ENCODE data around the gene SEMA5A. TPM values are rescaled to one million over a fixed set of nuclear protein-coding genes. Genes with fewer than 3 reads are reported as not detected.

The SEMA5A gene
- polyA plus RNA-seq, 1 of the 3 experiments (the other 2 are of a cell fraction): 0.58 TPM

DNA sequence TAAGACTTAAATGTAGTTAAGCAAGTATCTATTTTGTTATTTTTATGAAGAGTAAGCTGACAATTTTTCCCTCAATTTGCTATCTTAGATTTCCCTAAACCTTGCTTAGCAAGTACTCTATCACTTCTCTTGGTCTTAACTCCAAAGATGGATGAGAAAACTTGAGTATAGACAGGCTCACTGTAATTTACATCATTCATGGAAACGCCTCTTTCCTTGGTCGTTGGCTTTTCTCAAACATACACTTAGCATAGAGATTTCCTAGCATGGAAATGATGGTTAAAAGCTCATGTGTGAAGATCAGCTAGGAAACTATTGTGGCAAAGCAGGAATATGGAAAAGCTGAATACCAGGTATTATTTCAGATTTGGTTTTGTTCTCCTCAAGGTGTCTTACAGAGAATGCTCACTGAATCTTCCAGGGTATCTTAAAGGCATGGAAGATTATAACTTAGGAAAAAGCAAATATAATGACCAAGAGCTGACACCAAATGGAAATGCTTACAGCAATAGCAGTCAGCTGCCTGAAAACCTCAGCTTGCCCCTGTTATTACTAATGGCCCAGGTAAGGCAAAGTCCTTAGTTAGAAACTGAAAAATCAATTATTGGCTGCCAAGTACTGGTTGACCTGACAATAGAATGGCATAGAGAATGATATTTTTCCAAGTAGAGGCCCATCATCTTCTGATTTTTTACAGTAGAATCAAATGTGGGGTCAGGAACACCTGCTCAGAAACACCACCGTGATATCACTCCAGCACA, 84.8 kb downstream of the SEMA5A start:
- CTCF ChIA-PET: interaction anchor here (1.4 kb wide), 1 partner anchor 12 kb away, joined by 3 read pairs; no protein-coding TSS in a partner anchor
- H3K4me3 ChIP-seq (ENCODE audit: low read depth in 2 of 2, low read length in 1 of 2): no peak overlapping the region
- H3K9me2 ChIP-seq: no peaks in the 10 kb centered on the region
- 72% methylated on average over 3 of the region's 3 CpGs for WGBS (ENCODE audit: low lambda C conversion rate)
- no peaks in the 10 kb centered on the region for H3K9me3 ChIP-seq
- no peak for DNase-seq
- no peak overlapping the region for H2AFZ ChIP-seq (ENCODE audit: low read depth)
- H3K36me3 ChIP-seq (replicated peaks in 1 of 2; ENCODE audit: control insufficient read depth in 1 of 2, insufficient read depth in 2 of 2, low read length in 1 of 2): no peaks in the 10 kb centered on the region
- H3K27ac ChIP-seq (ENCODE audit: low read depth in 2 of 2, low read length in 1 of 2): no peak overlapping the region
- no peaks in the 10 kb centered on the region for H3K27me3 ChIP-seq (ENCODE audit: insufficient read depth)
- no peaks in the 10 kb centered on the region for H3F3A ChIP-seq (replicated peaks; ENCODE audit: insufficient read depth)
- no peak for TF ChIP-seq MEF2A (IDR thresholded peaks at IDR 0.05; ENCODE audit: borderline replicate concordance, low read depth)
- TF ChIP-seq, protein P1, sequence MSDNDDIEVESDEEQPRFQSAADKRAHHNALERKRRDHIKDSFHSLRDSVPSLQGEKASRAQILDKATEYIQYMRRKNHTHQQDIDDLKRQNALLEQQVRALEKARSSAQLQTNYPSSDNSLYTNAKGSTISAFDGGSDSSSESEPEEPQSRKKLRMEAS (IDR thresholded peaks at IDR 0.05; ENCODE audit: low read depth): no peak
- TF ChIP-seq FOSL2 (IDR thresholded peaks at IDR 0.05; ENCODE audit: borderline replicate concordance, low read depth): no peak
- TF ChIP-seq, protein P2, sequence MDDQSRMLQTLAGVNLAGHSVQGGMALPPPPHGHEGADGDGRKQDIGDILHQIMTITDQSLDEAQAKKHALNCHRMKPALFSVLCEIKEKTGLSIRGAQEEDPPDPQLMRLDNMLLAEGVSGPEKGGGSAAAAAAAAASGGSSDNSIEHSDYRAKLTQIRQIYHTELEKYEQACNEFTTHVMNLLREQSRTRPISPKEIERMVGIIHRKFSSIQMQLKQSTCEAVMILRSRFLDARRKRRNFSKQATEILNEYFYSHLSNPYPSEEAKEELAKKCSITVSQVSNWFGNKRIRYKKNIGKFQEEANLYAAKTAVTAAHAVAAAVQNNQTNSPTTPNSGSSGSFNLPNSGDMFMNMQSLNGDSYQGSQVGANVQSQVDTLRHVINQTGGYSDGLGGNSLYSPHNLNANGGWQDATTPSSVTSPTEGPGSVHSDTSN (IDR thresholded peaks at IDR 0.05): no peak
- TF ChIP-seq ELF1 (IDR thresholded peaks at IDR 0.05): no peak
- TF ChIP-seq SMC3 (IDR thresholded peaks at IDR 0.05; ENCODE audit: low read depth, low read length): no peak
- no peak for TF ChIP-seq RCOR1 (IDR thresholded peaks at IDR 0.05; ENCODE audit: low read length)
- no peak for TF ChIP-seq FOXM1 (IDR thresholded peaks at IDR 0.05; ENCODE audit: low read depth)
- no peak for TF ChIP-seq RFX5 (IDR thresholded peaks at IDR 0.05; ENCODE audit: low read length)
- no peak for TF ChIP-seq EP300 (IDR thresholded peaks at IDR 0.05; ENCODE audit: borderline replicate concordance in 1 of 2, low read depth in 1 of 2, low read length in 1 of 2)
- TF ChIP-seq FOXJ3 (CRISPR knock-in tag; IDR thresholded peaks at IDR 0.05): no peak
- H3K9ac ChIP-seq: no peak overlapping the region
- no peak overlapping the region for H3K4me2 ChIP-seq
- no peaks in the 10 kb centered on the region for H4K20me1 ChIP-seq (ENCODE audit: insufficient read depth)
- POLR2A ChIA-PET: no interaction called here
- peaks cover 5% of the 10 kb centered on the region in 2 experiments for H3K4me1 ChIP-seq (ENCODE audit: control insufficient read depth in 1 of 2, insufficient read depth in 2 of 2, low read depth in 1 of 2, low read length in 1 of 2)
- no peaks in the 10 kb centered on the region for H3K79me2 ChIP-seq (ENCODE audit: insufficient read depth)

- WGBS (ENCODE audit: low lambda C conversion rate): 36% methylated on average over 3 of the region's 3 CpGs
- CTCF ChIA-PET: no interaction called here
- peak; percentile 30 for DNase-seq
- Histone ChIP-seq H3K79me2 (ENCODE audit: insufficient read depth) (no peaks in the 10 kb centered on the region), H3K4me2 (peak overlapping the region; percentile 46; the same call in 1 of the 2 replicates), H2AFZ (ENCODE audit: low read depth) (no peak overlapping the region), H3K4me3 (ENCODE audit: low read depth in 2 of 2, low read length in 1 of 2) (no peak overlapping the region), H3K36me3 (replicated peaks in 1 of 2; ENCODE audit: control insufficient read depth in 1 of 2, insufficient read depth in 2 of 2, low read length in 1 of 2) (no peaks in the 10 kb centered on the region), H3F3A (replicated peaks; ENCODE audit: insufficient read depth) (peaks cover 7% of the 10 kb centered on the region), H3K9me3 (no peaks in the 10 kb centered on the region), H4K20me1 (ENCODE audit: insufficient read depth) (no peaks in the 10 kb centered on the region), H3K9ac (no peak overlapping the region), H3K27me3 (ENCODE audit: insufficient read depth) (no peaks in the 10 kb centered on the region), H3K4me1 (ENCODE audit: control insufficient read depth in 1 of 2, insufficient read depth in 2 of 2, low read depth in 1 of 2, low read length in 1 of 2) (peaks cover 9 to 10% of the 10 kb centered on the region in 2 experiments), H3K27ac (ENCODE audit: low read depth in 2 of 2, low read length in 1 of 2) (peak overlapping the region in 1 of 2 experiments; percentile 2; a peak in 1 of 4 replicates), H3K9me2 (no peaks in the 10 kb centered on the region)
- TF ChIP-seq TCF12 (IDR thresholded peaks at IDR 0.05) (peak; percentile 92), RXRA (IDR thresholded peaks at IDR 0.05; ENCODE audit: borderline replicate concordance, low read depth) (no peak)
- TF ChIP-seq, protein P2 (IDR thresholded peaks at IDR 0.05): peak; percentile 31; the same call in 1 of the 2 replicates
- POLR2A ChIA-PET: no interaction called here
Observed at GRCh38 chr5:9456435-9457042, 89.3 kb downstream of the SEMA5A start.
